HUES64 (cell line): ENCODE measurements around the gene LYPLA2.

Experiments used
- H3K27ac ChIP-seq: 2 replicates; pipeline ENCODE4 v1.7.0; 2013; ENCODE audit warnings: low read depth, low read length, inconsistent platforms
- H3K27me3 ChIP-seq: 2 replicates; pipeline ENCODE4 v1.6.1; 2013; ENCODE audit warnings: mild to moderate bottlenecking, low read length; ENCODE audit not compliant: insufficient read depth
- H3K36me3 ChIP-seq: 2 replicates; pipeline ENCODE4 v1.6.1; 2013; ENCODE audit warnings: mild to moderate bottlenecking, low read length; ENCODE audit not compliant: insufficient read depth
- H3K4me1 ChIP-seq: 2 replicates; pipeline ENCODE4 v1.6.1; 2013; ENCODE audit warnings: mild to moderate bottlenecking, low read length, moderate library complexity; ENCODE audit not compliant: insufficient read depth
- H3K4me3 ChIP-seq: 2 replicates; pipeline ENCODE4 v1.5.1; 2013; ENCODE audit warnings: mild to moderate bottlenecking, low read length, moderate library complexity
- H3K9ac ChIP-seq: 2 replicates; pipeline ENCODE4 v1.6.1; 2013; ENCODE audit warnings: mild to moderate bottlenecking, low read depth, low read length
- H3K9me3 ChIP-seq: 2 replicates; pipeline ENCODE4 v1.6.1; 2013; ENCODE audit warnings: low read depth, low read length; ENCODE audit not compliant: insufficient read depth
- WGBS: fragments of 150-250, 120-280 bp; methylation state at CpG from one replicate; pipeline ENCODE4 v1.1.7; 2013; ENCODE audit warnings: missing lambda C conversion rate; 5-methylcytosine and 5-hydroxymethylcytosine counted together

The LYPLA2 gene

DNA sequence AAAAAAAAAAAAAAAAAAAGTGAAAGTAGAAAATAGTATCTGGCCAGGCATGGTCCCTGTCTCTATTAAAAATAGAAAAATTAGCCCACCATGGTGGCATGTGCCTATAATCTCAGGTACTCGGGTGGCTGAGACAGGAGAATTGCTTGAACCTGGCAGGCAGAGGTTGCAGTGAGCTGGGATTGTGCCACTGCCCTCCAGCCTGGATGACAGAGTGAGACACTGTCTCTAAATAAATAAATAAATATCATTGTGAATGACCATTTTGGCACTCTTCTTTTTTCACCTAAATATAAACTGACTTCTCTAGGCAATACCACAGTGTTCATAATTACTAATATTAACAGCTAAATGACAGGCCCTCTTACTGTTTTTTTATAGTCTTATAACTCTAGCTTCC, 33.1 kb upstream of the LYPLA2 start:
- no peaks in the 10 kb centered on the region for H3K4me1 ChIP-seq
- H3K27me3 ChIP-seq: no peaks in the 10 kb centered on the region
- peaks cover 97% of the 10 kb centered on the region for H3K36me3 ChIP-seq
- no peak overlapping the region for H3K27ac ChIP-seq
- no peaks in the 10 kb centered on the region for H3K9me3 ChIP-seq
- WGBS: 100% methylated on average over 1 of the region's 1 CpG
- no peak overlapping the region for H3K4me3 ChIP-seq
- H3K9ac ChIP-seq: no peak overlapping the region

DNA sequence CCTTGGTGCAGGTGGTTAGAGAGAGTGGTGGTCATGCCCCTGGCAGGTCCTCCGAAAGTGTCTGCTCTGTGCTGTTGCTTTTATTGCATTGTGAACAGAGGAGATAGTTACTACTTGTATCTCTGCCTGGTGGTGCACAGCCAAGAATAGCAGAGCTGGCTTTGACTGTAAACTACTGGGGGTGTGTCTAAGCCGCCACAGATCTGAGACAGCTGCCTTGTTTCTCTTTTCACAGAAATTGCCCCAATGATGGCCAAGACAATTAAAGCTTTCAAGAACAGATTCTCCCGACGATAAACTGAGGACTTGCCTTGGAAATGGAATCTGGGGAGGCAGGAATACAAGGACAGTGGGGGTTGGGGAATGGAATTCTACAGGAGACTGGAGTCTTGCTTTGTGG, 31.7 kb upstream of the LYPLA2 start:
- Histone ChIP-seq H3K4me3 (no peak overlapping the region), H3K27me3 (no peaks in the 10 kb centered on the region), H3K36me3 (peaks cover 91% of the 10 kb centered on the region), H3K27ac (no peak overlapping the region), H3K9ac (no peak overlapping the region), H3K4me1 (no peaks in the 10 kb centered on the region), H3K9me3 (no peaks in the 10 kb centered on the region)
- WGBS: 95% methylated on average over 4 of the region's 4 CpGs

- Histone ChIP-seq H3K4me3 (no peak overlapping the region), H3K27ac (no peak overlapping the region), H3K4me1 (no peaks in the 10 kb centered on the region), H3K36me3 (peaks cover 61% of the 10 kb centered on the region), H3K9ac (no peak overlapping the region), H3K9me3 (no peaks in the 10 kb centered on the region), H3K27me3 (no peaks in the 10 kb centered on the region)
- 87% methylated on average over 7 of the region's 7 CpGs for WGBS
Measured at GRCh38 chr1:23763041-23763577, 27.8 kb upstream of the LYPLA2 start.

- Histone ChIP-seq H3K36me3 (peaks cover 26% of the 10 kb centered on the region), H3K4me1 (no peaks in the 10 kb centered on the region), H3K9ac (no peak overlapping the region), H3K9me3 (no peaks in the 10 kb centered on the region), H3K27ac (no peak overlapping the region), H3K27me3 (no peaks in the 10 kb centered on the region), H3K4me3 (no peak overlapping the region)
- 96% methylated on average over 4 of the region's 5 CpGs for WGBS
Measured at GRCh38 chr1:23768733-23769132, 22.2 kb upstream of the LYPLA2 start.

- H3K9ac ChIP-seq: no peak overlapping the region
- 25% methylated on average over 13 of the region's 14 CpGs for WGBS
- no peaks in the 10 kb centered on the region for H3K4me1 ChIP-seq
- no peaks in the 10 kb centered on the region for H3K9me3 ChIP-seq
- peaks cover 16% of the 10 kb centered on the region for H3K36me3 ChIP-seq
- H3K4me3 ChIP-seq: no peak overlapping the region
- no peaks in the 10 kb centered on the region for H3K27me3 ChIP-seq
- no peak overlapping the region for H3K27ac ChIP-seq
Measured at GRCh38 chr1:23772049-23772853, 18.7 kb upstream of the LYPLA2 start.

DNA sequence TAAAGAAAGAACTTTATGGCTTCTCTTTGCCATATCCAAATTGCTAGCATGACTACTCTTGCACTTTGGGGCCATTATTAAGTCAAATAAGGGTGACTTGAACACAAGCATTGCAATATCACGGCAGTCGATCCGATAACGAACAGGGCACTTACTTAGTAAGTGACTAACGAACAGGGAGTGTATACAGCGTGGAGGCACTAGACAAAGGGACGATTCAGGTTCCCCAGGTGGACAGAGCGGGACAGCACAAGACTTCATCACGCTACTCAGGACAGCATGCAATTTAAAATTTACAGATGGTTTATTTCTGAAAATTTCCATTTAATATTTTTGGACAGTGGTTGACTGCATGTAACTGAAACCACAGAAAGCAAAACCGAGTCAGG, 18.1 kb upstream of the LYPLA2 start:
- Histone ChIP-seq H3K9ac (no peak overlapping the region), H3K9me3 (no peaks in the 10 kb centered on the region), H3K27me3 (no peaks in the 10 kb centered on the region), H3K27ac (no peak overlapping the region), H3K4me1 (no peaks in the 10 kb centered on the region), H3K36me3 (peaks cover 16% of the 10 kb centered on the region), H3K4me3 (no peak overlapping the region)
- 93% methylated on average over 10 of the region's 10 CpGs for WGBS

- Histone ChIP-seq H3K27ac (no peak overlapping the region), H3K4me3 (no peak overlapping the region), H3K9ac (no peak overlapping the region), H3K27me3 (no peaks in the 10 kb centered on the region), H3K9me3 (no peaks in the 10 kb centered on the region), H3K36me3 (peaks cover 10% of the 10 kb centered on the region), H3K4me1 (peaks cover 4% of the 10 kb centered on the region)
- 89% methylated on average over 5 of the region's 6 CpGs for WGBS
Measured at GRCh38 chr1:23774174-23774880, 16.6 kb upstream of the LYPLA2 start.

GRCh38 chr1:23776217-23776616, 14.7 kb upstream of the LYPLA2 start:
- Histone ChIP-seq H3K4me1 (peaks cover 8% of the 10 kb centered on the region), H3K27ac (no peak overlapping the region), H3K9ac (no peak overlapping the region), H3K4me3 (no peak overlapping the region), H3K36me3 (peaks cover 16% of the 10 kb centered on the region), H3K27me3 (no peaks in the 10 kb centered on the region), H3K9me3 (no peaks in the 10 kb centered on the region)
- WGBS: 94% methylated on average over 2 of the region's 2 CpGs

DNA sequence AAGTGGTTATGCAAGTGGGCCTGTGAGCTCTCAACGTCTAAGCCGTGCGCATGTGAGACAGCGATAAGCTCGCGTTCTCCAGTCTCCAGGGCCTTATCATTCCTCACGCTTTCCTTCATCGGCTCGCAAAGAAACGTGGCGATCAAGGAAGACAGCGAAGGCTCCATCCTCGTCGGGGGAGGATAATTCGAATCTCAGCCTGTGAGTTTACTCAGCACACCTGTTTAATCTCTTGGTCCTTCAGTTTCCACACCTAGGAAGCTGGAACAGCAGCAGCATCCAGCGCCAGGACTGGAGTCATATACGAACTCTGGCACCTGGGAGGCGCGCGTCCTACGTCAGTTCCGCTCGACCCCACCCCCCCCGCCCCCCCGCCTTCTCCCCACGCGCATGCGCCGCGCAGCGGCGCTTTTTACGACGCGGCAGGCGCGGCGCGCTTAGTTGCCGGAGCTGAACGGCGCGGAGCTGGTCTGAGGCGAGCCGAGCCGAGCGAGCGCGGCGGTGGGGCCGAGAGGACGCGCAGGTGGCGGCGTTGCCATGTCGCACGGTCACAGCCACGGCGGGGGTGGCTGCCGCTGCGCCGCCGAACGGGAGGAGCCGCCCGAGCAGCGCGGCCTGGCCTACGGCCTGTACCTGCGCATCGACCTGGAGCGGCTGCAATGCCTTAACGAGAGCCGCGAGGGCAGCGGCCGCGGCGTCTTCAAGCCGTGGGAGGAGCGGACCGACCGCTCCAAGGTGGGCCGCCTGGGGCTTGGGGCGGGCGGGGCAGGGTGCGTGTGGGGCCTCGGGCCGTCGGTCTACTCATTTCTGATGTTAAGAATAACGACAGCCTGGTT, 12.7 kb upstream of the LYPLA2 start, which contains the start of gene PITHD1:
Gene PITHD1 (plus strand): TSS at position 440 of the 836 bp plus-strand sequence. CDS start 98 bp downstream, at position 538.
- WGBS: under 1% methylated on average over 81 of the region's 91 CpGs

DNA sequence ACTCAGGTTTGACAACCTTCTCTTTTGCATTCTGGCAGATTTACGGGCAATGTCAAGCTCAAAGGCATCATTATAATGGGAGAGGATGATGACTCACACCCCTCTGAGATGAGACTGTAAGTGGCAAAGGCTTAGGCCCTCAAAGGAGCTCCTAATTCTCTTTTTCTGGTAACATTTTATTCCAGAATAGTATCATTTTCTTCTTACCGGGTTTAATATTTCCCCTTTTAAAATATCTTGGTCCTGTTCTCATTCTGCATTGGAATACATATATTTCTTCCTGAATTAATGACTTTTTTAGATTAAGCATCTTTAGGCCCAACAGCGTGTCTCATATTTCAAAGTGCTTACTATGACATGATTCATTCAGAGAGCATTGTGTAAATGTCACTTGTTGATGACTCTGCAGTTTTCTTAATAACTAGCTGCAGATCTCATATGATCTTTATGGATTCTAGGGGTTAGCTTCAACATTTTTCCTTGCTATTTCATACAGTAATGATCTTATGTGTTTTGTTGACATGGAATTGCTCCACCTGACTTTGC, 11.0 kb upstream of the LYPLA2 start:
- no peaks in the 10 kb centered on the region for H3K27me3 ChIP-seq
- 88% methylated on average over 3 of the region's 3 CpGs for WGBS
- H3K9me3 ChIP-seq: no peaks in the 10 kb centered on the region
- H3K9ac ChIP-seq: no peak overlapping the region
- H3K4me1 ChIP-seq: peaks cover 8% of the 10 kb centered on the region
- H3K4me3 ChIP-seq: 0 out of 2 replicates have a peak overlapping the region, but pooled peaks have one; percentile 76
- H3K27ac ChIP-seq: no peak overlapping the region
- H3K36me3 ChIP-seq: peaks cover 42% of the 10 kb centered on the region

More for the DNA sequence above, 12.7 kb upstream of the LYPLA2 start, which contains the start of gene PITHD1:
- H3K4me1 ChIP-seq: peaks cover 8% of the 10 kb centered on the region
- H3K4me3 ChIP-seq: peak within 1 kb of the TSS; percentile 76
- no peaks in the 10 kb centered on the region for H3K27me3 ChIP-seq
- H3K36me3 ChIP-seq: peaks cover 28% of the 10 kb centered on the region
- H3K9me3 ChIP-seq: no peaks in the 10 kb centered on the region
- H3K27ac ChIP-seq: peak within 1 kb of the TSS; percentile 68
- H3K9ac ChIP-seq: peak within 1 kb of the TSS; percentile 92
